HG02884 (cell line): ENCODE data around the gene TNRC6A.
"Not testable (repeated sequence)": the region's sequence is repeated elsewhere in the genome, so short reads cannot be mapped to it uniquely, and the experiment has no call there.

Experiments
- ATAC-seq: cut with Tn5 transposase; IDR thresholded peaks from one replicate; pipeline ENCODE4 v1.9.1; 2021; ENCODE audit warnings: mild to moderate bottlenecking, moderate library complexity; ENCODE audit not compliant: unreplicated experiment

The TNRC6A gene

DNA sequence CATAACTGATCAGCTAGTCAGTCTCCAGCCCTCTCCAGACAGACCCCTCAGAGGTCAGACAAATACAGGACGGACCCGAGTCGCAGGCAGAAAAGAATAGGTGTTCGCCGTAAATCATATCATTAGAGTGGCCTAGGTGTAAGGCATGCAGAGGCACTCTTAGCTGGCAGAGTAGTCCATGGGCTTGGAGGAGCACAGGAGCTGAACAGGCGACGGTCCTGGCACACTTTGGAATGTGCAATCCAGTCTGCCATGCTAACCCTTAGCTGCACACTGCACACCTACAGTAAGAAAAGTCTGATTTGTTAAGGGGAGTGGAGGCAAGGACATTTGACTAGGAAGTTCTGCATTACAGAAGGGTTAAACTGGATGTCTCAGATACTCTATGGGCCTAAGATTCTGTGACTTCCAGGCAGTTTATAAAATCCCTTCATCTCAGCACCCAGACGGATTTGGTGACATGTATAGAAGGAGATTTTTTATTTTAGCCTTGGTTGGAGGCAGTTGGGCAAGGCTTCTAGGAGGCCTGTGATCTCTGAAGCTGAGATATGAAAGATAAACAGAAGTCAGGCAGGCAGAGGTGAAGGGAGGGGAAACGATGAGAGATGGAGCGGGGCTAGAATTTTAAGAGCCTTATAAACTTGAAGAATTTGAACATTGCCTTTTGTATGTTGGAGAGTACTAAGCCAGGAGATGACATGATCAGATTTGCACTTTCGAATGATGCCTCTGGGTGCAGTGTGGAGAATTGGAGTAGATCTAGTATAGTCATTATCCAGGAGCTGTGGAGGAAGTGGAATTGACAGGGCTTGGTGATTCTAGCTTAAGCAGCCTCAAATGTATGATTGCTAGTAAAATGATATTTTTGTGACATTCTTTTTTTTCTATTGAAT is 81.7 kb downstream of the TNRC6A start:
- no peak for ATAC-seq

DNA sequence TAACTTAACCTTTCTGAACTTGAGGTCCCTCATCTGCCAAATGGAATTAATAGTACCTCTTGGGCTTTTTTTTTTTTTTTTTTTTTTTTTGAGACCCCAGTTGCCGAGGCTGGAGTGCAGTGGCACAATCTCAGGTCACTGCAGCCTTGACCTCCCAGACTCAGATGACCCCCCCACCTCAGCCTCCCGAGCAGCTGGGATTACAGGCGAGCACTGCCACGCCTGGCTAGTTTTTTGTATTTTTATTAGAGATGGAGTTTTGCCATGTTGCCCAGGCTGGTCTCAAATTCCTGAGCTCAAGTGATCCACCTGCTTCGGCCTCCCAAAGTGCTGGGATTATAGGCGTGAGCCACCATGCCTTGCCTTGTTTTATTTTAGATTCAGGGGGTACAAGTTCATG is 83.4 kb downstream of the TNRC6A start:
- not testable (repeated sequence) for ATAC-seq

DNA sequence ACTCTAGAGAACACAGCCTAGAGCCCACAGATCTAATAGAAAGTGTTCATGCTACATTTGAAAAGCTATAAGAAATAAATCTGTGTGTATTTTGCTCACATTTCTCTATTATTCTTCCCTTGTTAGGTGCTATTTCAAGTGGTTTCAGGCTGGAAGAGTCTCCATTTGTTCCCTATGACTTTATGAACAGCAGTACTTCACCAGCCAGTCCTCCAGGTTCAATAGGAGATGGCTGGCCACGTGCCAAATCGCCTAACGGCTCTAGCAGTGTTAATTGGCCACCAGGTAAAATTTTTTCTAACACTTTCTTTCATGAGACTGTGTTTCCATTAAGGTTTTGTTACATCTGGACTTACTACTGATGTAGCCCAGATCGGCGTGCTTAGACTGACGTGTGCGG is 85.6 kb downstream of the TNRC6A start:
- ATAC-seq = no peak

DNA sequence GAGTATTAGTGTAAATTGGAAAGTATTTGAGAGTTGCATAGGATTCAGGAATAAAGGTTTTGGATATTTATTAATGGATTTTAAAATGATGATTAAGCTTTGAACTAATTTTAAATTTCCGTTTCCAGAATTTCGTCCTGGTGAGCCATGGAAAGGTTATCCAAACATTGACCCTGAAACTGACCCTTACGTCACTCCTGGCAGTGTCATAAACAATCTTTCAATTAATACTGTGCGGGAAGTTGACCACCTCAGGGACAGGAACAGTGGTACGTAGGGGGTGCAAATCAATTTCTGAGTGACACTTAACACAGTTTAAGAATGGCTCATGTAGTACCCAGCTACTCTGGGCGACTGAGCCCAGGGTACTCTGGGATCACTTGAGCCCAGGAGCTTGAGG is 87.2 kb downstream of the TNRC6A start:
- no peak for ATAC-seq

DNA sequence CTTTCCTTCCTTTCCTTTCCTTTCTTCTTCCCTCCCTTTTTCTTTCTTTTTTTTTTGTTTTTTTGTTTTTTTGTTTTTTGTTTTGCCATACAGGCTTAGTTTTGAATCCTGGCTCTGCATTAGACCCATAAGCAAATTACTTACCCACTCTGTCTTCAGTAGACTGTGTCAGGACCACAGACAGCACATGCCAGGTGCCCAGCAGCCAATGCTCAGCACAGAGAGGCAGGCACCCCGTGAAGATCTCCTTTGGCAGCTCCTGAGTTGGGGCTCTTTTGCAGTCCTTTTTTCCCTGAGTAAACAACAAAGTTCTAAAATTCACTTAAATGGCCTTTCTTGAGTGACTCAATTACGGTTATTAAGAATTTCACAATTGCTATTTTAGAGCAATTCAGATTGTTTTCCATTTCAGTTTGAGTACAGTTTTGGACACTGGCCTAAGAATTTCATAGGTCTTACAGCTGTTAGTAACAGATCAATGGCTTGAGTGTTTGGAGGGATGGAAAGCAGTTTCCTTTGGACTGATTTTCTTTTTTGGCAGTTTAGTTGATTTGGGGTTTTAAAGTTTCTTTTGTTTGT is 90.1 kb downstream of the TNRC6A start:
- no peak for ATAC-seq

DNA sequence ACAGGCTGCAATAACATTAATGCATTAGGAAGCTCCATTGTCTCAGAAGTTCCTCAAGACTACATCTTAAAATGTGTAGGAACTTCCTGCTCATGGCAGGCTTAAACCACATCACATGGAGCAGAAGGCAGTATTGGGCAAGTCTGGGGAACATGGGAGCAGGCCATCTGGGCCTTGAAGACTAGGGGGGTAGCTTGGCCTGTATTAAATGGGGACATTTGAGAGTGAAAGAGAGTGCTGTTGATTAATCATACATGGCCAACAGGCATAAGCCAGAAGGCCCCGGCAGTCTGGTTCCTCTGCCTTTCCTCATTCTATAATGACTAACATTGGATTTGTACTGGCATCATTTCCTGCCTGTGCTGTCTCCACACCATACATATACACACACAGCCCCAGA is 91.1 kb downstream of the TNRC6A start:
- no peak for ATAC-seq

DNA sequence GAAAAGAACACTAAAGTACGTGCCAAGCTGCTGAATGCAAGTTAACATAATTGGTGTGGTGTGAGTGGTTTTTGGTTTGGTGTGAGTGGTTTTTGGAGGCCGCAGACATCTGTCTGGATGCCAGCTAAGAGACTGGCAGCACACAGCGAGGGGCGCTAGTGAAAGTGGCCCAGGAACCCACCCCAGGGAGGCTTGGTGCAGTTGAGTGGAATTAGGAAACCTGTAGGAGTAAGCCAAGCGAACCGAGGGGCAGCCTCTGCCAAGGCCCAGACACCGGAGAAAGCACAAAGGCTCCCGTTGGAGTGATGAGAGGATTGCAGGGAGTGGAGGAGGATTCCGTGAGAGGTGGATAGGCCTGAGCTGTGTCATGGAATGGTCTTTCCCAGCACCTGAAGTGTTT is 91.7 kb downstream of the TNRC6A start:
- ATAC-seq = no peak

DNA sequence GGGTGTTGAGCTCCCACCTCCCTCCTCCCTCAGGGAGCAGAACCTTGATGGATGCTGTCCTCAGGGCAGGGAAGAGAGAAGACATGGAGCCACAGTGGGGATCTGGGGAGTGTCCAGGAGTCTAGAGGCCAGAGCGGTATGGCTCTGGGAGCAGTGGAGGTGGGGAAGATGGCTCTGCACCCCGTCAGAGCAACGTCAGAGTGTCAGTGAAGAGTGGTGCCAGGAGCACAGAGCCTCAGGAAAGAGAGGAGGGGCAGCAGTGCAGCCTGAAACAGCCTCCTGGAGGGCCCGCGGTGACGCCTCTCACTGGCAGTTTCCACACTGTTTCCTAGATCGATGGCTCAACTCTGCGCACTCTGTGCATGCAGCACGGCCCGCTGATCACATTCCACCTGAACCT is 93.1 kb downstream of the TNRC6A start:
- ATAC-seq = no peak

DNA sequence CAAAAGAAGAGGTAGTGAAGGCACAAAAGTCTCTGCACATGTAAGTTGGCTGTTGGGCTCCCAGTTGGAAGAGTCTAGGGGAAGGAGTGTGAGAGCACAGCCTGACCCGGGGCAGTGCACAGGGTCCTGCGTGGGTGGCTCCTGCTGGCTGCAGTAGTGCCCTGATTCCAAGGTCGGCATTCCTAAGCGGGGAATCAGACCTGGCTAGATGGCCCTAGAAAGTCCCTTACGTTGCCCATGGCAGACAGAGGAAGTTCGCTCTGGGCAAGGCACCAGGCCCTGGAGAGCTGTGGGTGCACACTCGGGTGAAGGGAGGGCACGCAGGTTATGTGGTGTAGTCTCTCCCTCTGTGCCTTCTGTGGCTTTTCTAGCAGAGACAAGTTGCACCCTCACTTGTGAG is 93.5 kb downstream of the TNRC6A start:
- ATAC-seq = no peak

DNA sequence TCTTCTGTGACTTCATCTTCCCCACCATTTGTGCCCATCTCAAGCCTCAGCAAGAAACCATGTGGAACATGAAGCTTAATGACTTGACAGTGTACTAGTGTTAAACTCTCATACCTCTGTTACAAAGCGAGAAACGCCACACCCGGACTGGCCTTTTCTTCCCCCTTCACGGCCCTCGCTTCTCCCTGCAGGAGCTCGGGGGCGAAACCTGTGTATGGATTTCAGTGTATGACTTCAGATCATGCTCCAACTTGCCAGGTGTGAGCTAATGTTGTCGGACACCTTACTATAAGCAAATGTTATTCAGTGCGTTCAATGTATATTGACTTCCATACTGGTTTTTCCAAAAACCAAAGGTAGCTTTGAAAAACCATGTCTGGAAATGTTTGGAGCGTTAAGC is 96.2 kb downstream of the TNRC6A start:
- ATAC-seq = no peak

DNA sequence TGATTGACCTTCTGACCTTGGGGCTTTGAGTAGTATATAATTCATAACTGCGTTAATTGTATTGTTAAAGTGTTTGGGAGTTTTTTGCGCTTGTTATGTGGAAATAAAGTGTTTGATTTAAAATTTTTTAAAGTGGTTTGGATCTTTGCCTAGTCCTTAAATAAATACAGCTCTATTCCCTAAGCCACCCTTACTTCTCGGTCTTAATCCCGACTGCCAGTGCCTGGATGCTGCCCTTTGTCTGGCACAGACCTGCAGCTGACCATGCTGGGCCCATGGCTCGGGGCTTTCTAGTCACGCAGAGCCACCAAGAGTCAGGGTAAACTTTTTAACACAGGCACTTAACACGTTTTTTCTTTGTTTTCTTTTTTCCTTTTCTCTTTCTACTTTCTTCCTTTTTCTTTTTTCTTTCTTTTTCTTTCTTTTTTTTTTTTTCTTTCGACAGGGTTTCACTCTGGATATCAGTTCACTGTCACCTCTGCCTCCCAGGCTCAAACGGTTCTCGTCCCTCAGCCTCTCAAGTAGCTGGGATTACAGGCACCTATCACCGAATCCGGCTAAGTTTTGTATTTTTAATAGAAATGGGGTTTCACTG is 96.7 kb downstream of the TNRC6A start:
- ATAC-seq = no peak

DNA sequence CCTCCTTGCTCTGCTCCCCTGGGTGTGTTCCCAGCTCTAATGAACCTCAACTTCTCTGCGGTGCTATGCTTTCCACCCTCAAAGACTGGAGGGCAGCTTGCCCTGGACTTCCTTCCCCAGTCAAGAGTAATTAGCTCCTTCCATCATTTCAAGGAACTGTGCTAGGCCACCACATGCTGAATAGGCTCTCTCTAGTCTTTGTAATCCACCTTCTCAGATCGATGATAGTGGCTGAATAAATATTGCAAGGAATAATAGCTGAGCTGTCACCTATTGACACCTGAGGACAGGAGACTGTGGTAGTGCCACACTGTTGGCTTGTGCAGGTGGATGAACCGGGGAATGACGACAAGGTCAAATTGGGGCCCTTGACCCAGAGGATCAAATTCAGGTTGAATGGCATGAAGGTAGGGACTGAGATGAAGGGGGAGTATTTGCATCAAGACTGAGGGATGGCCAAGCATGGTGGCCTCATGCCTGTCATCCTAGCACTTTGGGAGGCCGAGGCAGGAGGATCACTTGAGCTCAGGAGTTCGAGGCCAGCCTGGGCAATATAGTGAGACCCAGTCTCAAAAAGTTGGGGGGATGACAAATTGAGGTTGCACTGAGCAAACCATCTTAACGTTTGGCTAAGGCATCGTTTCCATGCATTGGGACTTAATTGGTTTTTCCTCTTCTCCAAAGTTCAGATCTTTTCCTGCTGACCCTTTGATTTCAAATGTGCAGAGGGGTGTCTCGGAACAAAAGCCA is 97.5 kb downstream of the TNRC6A start:
- ATAC-seq = no peak

DNA sequence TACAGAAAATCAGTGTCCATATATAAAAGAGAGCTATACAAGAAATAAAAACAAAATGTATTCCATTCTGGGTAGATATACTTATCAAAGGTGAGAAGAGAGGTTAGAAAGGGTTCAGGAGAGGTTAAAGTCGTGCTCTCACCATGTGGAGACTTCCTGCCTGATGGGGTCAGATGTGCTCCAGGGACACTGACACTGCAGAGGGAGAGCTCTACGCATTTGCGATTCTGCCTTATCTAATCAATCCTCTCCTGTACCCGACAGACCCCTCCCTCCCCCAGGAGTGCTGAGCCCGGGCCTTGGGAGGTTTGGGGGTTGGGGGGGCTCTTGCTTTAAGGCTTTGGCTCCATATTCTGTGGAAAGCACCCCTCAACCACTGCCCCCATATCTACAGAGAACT is 99.7 kb downstream of the TNRC6A start:
- ATAC-seq = no peak

DNA sequence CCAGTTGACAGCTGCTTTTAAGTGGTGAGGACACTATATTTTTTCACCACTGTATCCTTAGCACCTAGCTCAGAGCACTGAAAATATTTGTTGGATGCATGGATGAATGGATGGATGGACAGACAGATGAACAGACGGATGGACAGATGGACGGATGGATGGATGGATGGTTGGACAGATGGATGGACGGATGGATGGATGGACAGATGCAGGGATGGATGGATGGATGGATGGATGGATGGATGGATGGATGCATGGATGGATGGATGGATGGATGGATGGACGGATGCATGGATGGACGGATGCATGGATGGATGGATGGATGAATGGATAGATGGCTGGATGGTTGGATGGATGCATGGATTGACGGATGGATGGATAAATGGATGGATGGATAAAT is 103.9 kb downstream of the TNRC6A start:
- no peak for ATAC-seq

DNA sequence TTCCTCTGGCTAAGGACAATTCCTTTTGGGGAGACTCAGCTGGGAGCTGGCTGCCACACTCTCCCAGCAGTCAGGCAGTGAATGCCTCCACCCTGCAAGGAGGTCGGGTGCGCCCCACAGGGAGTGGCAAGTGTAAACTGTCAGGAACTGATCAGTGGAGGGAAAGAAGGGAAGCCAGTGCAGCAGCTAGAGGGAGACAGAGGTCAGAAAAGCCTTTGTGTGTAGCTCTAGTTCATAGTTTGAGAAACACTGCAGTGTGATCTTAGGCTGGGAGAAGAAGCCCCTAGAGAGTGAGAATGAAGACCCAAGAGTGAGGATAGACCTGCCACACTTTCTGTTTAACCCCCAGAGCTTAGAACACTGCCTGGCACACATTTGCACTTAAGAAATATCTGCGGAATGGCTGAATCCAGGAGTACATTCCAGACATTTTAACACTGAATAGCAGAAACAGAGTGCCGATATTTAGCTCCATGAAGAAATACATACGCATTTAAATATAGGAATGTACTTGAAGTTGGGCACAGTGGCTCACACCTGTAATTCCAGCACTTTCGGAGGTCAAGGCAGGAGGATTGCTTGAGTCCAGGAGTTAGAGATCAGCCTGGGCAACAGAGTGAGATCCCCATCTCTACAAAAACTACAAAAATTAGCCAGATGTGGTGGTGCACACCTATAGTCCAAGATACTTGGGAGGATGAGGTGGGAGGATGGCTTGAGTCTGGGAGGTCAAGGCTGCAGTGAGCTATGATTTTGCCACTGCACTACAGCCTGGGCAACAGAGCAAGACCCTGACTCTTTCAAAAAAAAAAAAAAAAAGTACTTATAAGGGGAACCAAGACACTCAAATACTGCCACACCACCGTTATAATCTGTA is 105.2 kb downstream of the TNRC6A start:
- no peak for ATAC-seq

DNA sequence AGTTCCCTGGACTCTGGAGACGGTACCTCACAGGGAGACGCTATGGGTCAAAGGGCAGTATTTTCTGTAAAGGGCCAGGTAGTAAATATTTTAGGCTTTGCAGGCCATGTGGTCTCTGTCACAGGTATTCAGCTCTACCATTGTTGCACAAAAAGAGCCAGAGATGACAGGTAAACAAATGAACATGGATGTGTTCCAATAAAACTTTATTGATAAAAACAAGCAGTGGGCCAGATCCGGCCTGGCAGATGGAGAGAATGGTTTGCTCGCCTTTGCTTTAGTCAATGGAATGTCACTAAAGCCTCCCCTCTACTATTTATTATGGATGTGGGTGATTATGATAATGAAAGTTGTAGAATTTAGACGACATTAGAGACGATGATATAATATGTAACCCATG is 107.4 kb downstream of the TNRC6A start:
- ATAC-seq = no peak

DNA sequence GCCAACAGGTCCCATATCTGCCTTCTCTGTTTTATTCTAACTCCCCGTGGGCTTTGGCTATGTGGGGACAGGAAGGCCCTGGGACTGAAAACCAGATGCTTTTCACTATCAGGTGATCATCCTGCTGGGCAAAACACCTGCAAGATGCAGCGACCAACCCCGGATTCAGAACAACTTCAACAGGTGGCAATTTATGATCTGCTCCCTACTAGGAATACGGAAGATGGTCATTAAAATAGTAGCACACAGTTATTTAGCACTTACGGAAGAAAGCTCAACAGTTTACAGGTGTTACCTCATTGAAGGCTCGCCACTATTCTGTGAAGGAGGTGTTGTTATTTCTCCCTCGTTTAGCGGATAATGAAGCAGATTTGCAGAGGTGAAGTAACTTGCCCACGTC is 108.5 kb downstream of the TNRC6A start:
- ATAC-seq = no peak

DNA sequence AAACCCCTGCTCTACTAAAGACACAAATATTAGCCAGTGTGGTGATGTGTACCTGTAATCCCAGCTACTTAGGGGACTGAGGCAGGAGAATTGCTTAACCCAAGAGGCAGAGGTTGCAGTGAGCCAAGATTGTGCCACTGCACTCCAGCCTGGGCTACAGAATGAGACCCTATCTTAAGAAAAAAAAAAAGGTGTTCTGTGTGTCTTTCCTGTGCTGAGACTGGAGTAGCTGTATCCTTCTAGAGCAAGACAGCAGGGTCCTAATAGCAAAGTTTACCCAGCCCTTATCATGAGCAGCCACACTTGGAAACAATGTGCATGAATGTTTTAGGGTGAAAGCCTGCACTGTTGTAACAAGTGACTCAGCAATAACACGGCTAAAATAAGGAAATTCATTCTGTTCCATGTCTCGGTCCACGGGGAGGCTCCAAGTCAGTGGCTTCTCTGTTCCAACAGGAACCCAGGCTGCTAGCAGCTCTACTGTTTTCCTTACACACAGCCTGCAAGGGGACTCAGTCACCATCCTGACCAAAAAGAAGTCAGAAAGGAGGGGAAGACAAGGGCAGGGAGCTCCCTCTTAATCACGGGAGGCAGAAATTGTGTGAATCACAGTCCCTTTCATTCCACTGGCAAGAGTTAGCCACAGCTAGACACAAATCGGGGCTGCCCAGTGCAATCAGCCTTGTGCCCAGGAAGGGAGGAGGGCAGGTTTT is 109.3 kb downstream of the TNRC6A start:
- ATAC-seq = no peak

DNA sequence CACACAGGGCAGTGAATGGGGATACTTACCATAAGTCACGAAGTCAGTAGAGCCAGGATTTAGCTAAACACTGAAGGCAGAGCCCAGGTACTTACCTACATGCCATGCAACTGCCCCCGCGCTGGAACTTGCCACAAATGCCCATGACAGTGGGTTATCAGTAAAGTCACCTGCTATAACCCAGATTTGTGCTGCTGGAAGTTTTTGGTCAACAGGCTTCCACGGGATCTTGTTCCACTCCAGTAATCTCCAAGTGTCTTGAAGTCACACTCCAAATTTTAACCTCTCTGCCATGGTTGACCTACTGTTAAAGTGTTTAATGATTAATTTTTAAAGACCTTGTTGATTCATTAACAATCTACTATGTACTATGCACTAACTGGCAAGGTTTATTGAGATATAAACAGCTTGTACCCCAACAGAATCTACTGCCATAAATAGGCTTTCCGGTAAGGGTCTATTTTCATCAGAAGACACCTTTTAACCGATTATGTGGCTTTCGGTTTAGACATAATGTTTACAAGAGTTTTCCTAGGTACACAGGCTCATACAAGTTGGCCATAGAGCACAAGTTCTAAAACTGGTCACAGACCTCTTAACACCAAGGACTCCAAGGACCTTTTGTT is 110.0 kb downstream of the TNRC6A start:
- ATAC-seq = no peak

DNA sequence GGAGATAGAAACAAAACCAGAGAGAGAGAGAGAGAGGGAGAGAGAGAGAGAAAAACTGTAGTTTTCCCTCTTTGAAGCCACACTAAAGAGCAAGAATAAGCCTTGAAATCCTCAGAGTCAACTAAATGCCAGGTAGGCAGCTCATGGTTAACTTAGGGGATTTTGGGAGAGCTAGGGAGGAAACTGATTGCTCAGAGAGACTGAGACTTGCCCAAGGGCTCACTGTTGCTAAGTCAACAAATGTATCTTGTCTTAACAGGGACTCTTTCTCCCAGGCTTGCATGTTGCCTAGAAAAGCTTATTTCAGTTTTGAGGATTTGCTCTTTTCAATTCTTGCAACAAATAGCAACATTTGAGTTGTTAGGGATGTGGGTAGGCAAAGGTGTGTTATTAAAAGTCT is 111.8 kb downstream of the TNRC6A start:
- ATAC-seq = no peak
